ENCODE results near the gene AXIN1.

AXIN1 gene

DNA sequence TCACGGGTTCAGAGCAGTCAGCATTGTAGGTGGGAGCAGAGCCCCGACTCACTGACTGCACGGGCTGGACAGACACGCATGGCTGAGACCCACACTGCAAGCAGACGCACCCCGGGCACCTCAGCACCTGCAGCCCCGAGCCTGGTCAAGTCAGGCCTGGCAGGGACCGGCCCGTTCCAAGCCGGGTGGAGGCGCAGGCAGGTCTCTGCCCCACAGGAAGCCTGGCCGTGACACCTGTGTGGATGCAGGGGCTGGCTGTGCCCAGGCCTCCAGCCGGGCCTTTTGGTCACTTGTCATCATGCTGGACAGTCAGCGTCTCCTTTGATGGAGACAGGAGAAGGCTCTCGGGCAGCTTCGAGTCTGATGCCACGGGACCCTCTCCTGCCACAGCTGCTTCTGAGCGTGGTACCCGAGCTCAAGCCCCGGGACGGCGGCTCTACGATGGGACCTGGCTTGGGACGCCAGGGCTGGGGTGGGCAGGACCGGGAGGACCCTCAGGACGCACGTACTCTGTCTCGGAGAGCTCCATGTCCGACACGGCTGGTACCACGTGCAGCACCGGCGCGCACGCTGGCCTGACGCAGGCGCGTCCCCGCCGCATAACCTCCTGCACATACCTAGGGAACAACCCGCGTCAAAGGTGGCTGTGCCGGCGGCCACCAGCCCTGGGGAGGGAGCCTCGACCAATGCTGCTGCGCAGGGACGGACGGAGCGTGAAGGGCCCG lies 61.7 kb downstream of the AXIN1 start:
- H3K4me1 ChIP-seq (ENCODE audit: control insufficient read depth, insufficient read depth, low read length) = no peaks in the 10 kb centered on the region
- H3K27me3 ChIP-seq (ENCODE audit: control insufficient read depth, insufficient read depth, low read length) = no peaks in the 10 kb centered on the region
- no peaks in the 10 kb centered on the region for H3K9me3 ChIP-seq (ENCODE audit: control insufficient read depth, insufficient read depth, low read length)
- H3K36me3 ChIP-seq (ENCODE audit: control insufficient read depth, insufficient read depth, low read length) = peaks cover 59% of the 10 kb centered on the region
- H3K27ac ChIP-seq (ENCODE audit: low read depth, low read length) = no peak overlapping the region
- no peak overlapping the region for H3K9ac ChIP-seq (ENCODE audit: low read depth, low read length)
- no peak overlapping the region for H3K4me3 ChIP-seq (ENCODE audit: low read depth, low read length)

DNA sequence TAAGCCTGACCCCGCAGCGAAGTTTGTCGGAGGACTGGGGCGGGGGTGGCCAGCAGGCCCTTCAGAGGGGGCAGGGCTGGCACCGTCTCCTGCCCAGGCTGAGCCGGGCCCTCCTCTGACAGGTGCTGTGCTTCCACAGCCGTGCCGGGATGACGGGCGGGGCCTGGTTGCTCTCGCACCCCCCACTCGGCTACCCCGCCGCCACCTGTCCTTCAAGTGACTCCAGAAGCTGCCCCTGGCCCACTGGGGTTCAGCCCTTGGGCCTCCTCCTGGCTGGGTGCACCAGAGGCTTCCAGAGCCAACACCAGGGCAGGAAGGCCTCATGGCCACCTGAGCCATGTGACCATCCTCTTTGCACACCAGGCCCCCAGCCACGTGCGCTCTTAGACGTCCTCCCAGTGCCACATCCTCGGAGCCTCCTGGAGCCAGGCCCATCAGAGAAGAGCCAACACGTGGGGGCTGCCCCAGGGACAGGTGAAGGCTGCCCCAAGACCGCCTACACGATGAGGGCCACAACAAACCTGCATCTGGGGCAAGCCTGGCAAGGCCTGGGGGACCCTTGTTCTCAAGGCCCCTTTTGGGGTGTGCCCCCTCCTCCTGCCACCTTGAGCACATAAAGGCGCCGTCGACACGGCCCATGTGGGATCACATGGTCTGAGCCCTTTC lies 62.4 kb downstream of the AXIN1 start:
- H3K36me3 ChIP-seq (ENCODE audit: control insufficient read depth, insufficient read depth, low read length) = peaks cover 59% of the 10 kb centered on the region
- no peak overlapping the region for H3K9ac ChIP-seq (ENCODE audit: low read depth, low read length)
- no peak overlapping the region for H3K4me3 ChIP-seq (ENCODE audit: low read depth, low read length)
- H3K27ac ChIP-seq (ENCODE audit: low read depth, low read length) = no peak overlapping the region
- no peaks in the 10 kb centered on the region for H3K4me1 ChIP-seq (ENCODE audit: control insufficient read depth, insufficient read depth, low read length)
- no peaks in the 10 kb centered on the region for H3K27me3 ChIP-seq (ENCODE audit: control insufficient read depth, insufficient read depth, low read length)
- no peaks in the 10 kb centered on the region for H3K9me3 ChIP-seq (ENCODE audit: control insufficient read depth, insufficient read depth, low read length)

DNA sequence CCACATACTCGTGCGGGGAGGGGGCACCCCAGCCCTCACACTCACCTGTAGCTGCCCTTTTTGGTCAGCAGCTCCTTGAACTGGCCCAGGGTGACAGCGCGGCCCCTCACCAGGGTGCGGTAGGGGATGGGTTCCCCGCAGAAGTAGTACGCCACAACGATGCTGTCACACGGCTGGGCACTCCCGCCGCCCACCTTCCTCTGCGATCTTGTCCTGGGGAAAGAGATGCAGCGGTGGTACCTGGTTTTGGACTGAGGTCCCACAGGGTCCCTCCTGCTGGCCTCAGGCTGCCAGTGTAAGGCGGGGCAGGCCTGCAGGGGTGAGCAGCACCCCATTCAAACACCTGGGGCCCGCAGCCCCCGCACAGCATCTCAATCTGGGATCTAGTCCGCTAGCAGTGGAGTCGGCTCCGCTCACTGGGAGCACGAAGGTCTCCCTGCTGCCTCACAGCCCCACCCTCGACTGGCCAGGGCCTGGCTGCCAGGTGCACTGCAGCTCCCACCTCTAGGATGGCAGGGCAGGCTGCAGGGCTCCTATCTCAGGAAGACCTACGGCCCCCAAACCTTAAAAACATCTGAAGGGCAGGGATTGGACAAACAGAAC lies 63.0 kb downstream of the AXIN1 start:
- Histone ChIP-seq H3K4me1 (ENCODE audit: control insufficient read depth, insufficient read depth, low read length) (no peaks in the 10 kb centered on the region), H3K27ac (ENCODE audit: low read depth, low read length) (no peak overlapping the region), H3K9ac (ENCODE audit: low read depth, low read length) (no peak overlapping the region), H3K4me3 (ENCODE audit: low read depth, low read length) (no peak overlapping the region), H3K27me3 (ENCODE audit: control insufficient read depth, insufficient read depth, low read length) (no peaks in the 10 kb centered on the region), H3K36me3 (ENCODE audit: control insufficient read depth, insufficient read depth, low read length) (peaks cover 59% of the 10 kb centered on the region), H3K9me3 (ENCODE audit: control insufficient read depth, insufficient read depth, low read length) (no peaks in the 10 kb centered on the region)

DNA sequence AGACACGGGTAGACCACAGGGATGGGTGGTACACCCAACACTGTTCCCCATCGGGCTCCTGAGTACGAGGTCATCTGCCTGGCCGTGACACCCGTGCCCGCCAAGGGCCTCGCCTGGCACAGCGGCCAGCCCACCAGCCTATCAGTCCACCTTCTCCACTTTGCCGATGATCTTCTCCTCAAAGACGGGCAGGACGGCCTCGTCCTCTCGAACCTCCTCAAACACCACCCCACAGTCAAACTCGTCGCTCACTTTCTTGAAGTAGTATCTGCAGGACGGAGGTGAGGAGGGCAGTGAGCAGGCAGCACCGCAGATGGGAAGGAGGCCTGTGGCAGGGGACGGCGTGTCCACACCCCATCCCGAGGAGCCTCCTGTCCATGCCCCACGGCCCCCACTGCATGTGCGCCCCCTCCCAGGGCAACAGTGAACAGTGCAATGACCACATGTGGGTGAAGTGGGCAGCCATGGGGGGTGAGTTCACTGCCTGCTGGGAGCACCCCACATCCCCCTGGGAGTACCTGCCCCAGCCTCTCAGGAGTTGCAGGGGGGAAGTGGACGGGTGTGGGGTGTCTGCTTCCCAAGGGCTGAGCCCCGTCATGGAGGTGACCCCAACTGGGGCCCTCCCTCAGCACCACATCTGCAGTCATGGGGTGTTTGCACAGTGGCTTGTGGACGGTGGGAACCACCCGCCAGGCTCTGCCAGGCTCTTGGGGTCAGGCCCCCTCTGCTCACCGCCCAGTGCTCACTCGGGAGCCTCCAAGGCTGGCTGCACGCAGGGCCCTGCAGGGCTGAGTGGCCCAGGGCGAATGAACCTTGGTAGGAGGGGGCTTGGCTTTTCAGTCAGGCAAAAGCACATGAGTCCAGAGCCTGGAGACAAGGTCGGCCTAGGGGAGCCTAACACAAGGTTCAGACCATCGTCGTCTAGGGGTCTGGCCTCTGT lies 64.3 kb downstream of the AXIN1 start:
- no peak overlapping the region for H3K9ac ChIP-seq (ENCODE audit: low read depth, low read length)
- peaks cover 53% of the 10 kb centered on the region for H3K36me3 ChIP-seq (ENCODE audit: control insufficient read depth, insufficient read depth, low read length)
- H3K27me3 ChIP-seq (ENCODE audit: control insufficient read depth, insufficient read depth, low read length) = no peaks in the 10 kb centered on the region
- H3K4me3 ChIP-seq (ENCODE audit: low read depth, low read length) = no peak overlapping the region
- H3K4me1 ChIP-seq (ENCODE audit: control insufficient read depth, insufficient read depth, low read length) = no peaks in the 10 kb centered on the region
- no peak overlapping the region for H3K27ac ChIP-seq (ENCODE audit: low read depth, low read length)
- H3K9me3 ChIP-seq (ENCODE audit: control insufficient read depth, insufficient read depth, low read length) = no peaks in the 10 kb centered on the region

DNA sequence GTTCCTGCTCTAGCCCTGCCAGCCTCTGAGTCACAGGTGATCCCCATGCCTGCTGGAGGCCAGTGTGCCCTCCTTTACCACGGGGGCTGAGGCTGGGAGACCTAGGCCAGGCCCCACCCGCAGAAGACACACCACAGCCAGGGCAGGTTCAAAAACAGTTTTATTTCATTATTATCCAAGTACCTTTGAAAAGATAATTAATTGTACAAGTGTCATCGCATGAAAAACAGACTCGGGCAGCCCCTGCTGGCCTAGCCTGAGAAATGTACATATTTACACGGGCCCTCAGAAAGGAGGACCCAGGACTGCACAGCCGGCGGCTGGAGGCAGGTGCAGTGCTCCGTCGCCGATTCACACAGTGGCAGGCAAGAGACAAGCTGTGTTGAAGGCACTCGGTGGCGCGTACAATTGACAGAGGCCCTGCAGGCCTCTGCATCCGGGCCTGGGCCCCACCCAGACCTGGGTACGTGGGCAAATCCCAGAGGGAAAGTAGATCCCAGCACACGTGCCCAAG lies 65.2 kb downstream of the AXIN1 start:
- Histone ChIP-seq H3K4me1 (ENCODE audit: control insufficient read depth, insufficient read depth, low read length) (no peaks in the 10 kb centered on the region), H3K27me3 (ENCODE audit: control insufficient read depth, insufficient read depth, low read length) (no peaks in the 10 kb centered on the region), H3K9me3 (ENCODE audit: control insufficient read depth, insufficient read depth, low read length) (no peaks in the 10 kb centered on the region), H3K36me3 (ENCODE audit: control insufficient read depth, insufficient read depth, low read length) (peaks cover 44% of the 10 kb centered on the region), H3K27ac (ENCODE audit: low read depth, low read length) (no peak overlapping the region), H3K9ac (ENCODE audit: low read depth, low read length) (no peak overlapping the region), H3K4me3 (ENCODE audit: low read depth, low read length) (no peak overlapping the region)

DNA sequence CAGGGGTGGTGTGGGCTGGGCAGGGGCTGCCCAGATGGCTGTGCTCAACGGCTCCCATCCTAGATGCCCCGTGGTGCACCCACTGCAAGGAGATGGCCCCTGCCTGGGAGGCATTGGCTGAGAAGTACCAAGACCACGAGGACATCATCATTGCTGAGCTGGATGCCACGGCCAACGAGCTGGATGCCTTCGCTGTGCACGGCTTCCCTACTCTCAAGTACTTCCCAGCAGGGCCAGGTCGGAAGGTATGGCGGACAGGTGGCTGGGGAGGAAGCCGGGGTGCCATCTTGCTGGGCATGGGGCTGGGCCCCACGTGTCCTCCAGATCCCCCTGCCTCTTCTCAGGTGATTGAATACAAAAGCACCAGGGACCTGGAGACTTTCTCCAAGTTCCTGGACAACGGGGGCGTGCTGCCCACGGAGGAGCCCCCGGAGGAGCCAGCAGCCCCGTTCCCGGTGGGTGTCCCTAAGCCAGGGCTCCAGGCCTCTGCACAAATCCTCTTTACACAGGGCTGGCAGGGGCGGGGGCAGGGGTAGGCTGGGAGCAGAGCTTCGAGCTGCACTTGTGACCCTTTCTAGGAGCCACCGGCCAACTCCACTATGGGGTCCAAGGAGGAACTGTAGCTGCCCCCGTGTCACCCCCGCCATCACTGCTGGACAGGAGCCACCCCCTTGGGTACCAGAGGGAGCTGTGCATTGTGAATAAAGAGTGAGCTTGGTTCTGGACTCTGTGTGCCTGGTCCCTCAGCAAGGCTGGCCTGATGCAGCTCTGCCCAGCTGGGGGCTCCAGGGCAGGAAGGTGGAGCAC lies 65.8 kb downstream of the AXIN1 start:
- H3K9me3 ChIP-seq (ENCODE audit: control insufficient read depth, insufficient read depth, low read length) = no peaks in the 10 kb centered on the region
- H3K36me3 ChIP-seq (ENCODE audit: control insufficient read depth, insufficient read depth, low read length) = peaks cover 41% of the 10 kb centered on the region
- H3K4me3 ChIP-seq (ENCODE audit: low read depth, low read length) = no peak overlapping the region

DNA sequence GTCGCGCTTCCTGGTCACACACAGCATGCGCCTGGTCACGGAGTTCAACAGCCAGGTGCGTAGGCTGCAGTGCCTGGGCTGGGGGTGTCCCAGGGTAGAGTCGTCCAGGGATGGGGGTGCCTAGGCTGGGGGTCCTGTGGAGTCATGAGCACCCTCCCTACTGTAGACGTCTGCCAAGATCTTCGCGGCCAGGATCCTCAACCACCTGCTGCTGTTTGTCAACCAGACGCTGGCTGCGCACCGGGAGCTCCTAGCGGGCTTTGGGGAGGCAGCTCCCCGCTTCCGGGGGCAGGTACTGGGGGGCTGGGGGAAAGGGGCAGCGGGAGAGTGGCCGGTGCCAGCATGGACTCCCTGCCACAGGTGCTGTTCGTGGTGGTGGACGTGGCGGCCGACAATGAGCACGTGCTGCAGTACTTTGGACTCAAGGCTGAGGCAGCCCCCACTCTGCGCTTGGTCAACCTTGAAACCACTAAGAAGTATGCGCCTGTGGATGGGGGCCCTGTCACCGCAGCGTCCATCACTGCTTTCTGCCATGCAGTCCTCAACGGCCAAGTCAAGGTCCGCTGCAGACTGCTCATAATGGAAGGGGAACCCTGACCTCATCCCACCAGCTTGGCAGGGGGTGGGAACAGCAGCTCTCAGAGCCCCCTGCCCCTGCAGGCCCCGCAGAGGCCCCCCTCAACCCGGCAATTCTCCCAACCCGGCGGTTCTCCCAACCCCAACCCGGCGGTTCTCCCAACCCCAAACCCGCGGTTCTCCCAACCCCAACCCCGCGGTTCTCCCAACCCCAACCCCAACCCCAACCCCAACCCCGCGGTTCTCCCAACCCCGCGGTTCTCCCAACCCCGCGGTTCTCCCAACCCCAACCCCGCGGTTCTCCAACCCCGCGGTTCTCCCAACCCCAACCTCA lies 67.1 kb downstream of the AXIN1 start:
- H3K9ac ChIP-seq (ENCODE audit: low read depth, low read length) = no peak overlapping the region
- peaks cover 14% of the 10 kb centered on the region for H3K27me3 ChIP-seq (ENCODE audit: control insufficient read depth, insufficient read depth, low read length)
- H3K27ac ChIP-seq (ENCODE audit: low read depth, low read length) = no peak overlapping the region
- H3K9me3 ChIP-seq (ENCODE audit: control insufficient read depth, insufficient read depth, low read length) = no peaks in the 10 kb centered on the region
- no peaks in the 10 kb centered on the region for H3K4me1 ChIP-seq (ENCODE audit: control insufficient read depth, insufficient read depth, low read length)
- peaks cover 29% of the 10 kb centered on the region for H3K36me3 ChIP-seq (ENCODE audit: control insufficient read depth, insufficient read depth, low read length)
- H3K4me3 ChIP-seq (ENCODE audit: low read depth, low read length) = no peak overlapping the region

More for the DNA sequence above, 65.8 kb downstream of the AXIN1 start:
- H3K27me3 ChIP-seq (ENCODE audit: control insufficient read depth, insufficient read depth, low read length) = peaks cover 3% of the 10 kb centered on the region; the same call in 1 of the 2 replicates
- no peak overlapping the region for H3K9ac ChIP-seq (ENCODE audit: low read depth, low read length)
- H3K4me1 ChIP-seq (ENCODE audit: control insufficient read depth, insufficient read depth, low read length) = no peaks in the 10 kb centered on the region
- no peak overlapping the region for H3K27ac ChIP-seq (ENCODE audit: low read depth, low read length)

DNA sequence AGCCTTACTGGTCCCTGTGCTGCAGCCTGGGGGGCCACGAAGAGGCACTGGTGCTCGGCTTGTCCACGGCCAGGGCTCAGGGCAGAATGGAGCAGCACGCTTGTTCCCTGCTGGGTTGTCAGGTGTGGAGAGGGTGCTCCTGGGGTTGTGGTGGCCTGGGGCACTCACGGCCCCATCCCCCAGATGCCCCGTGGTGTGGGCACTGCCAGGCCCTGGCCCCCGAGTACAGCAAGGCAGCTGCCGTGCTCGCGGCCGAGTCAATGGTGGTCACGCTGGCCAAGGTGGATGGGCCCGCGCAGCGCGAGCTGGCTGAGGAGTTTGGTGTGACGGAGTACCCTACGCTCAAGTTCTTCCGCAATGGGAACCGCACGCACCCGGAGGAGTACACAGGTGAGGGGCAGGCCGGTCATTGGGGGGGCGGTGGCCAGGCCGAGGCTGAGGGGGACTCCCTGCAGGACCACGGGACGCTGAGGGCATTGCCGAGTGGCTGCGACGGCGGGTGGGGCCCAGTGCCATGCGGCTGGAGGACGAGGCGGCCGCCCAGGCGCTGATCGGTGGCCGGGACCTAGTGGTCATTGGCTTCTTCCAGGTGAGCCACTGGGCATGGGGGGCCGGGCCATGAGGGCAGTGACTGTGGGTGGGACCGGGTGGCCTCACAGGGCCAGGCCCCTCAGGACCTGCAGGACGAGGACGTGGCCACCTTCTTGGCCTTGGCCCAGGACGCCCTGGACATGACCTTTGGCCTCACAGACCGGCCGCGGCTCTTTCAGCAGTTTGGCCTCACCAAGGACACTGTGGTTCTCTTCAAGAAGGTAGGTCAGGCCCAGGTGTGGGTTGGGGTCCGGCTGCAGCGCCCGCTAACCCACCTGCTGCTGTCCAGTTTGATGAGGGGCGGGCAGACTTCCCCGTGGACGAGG lies 68.1 kb downstream of the AXIN1 start:
- Histone ChIP-seq H3K9me3 (ENCODE audit: control insufficient read depth, insufficient read depth, low read length) (no peaks in the 10 kb centered on the region), H3K27me3 (ENCODE audit: control insufficient read depth, insufficient read depth, low read length) (peaks cover 20% of the 10 kb centered on the region), H3K4me1 (ENCODE audit: control insufficient read depth, insufficient read depth, low read length) (no peaks in the 10 kb centered on the region), H3K27ac (ENCODE audit: low read depth, low read length) (no peak overlapping the region), H3K4me3 (ENCODE audit: low read depth, low read length) (no peak overlapping the region), H3K9ac (ENCODE audit: low read depth, low read length) (no peak overlapping the region), H3K36me3 (ENCODE audit: control insufficient read depth, insufficient read depth, low read length) (peaks cover 25% of the 10 kb centered on the region)
